Adipose tissue (tissue), 3 donors: ENCODE measurements around the gene TEX12. TPM values are rescaled to one million over a fixed set of nuclear protein-coding genes. Genes with fewer than 3 reads are reported as not detected.
"Not testable (repeated sequence)": the region's sequence is repeated elsewhere in the genome, so short reads cannot be mapped to it uniquely, and the experiment has no call there.

Experiments
- H3K27ac ChIP-seq: one replicate; pipeline ENCODE4 v1.5.1; 2013; ENCODE audit warnings: low read depth, low read length
- WGBS, 3 donors: extraction: QIAGEN DNeasy Blood & Tissue Kit; methylation state at CpG; one replicate each; pipeline ENCODE4 v1.1.7; 2013; 5-methylcytosine and 5-hydroxymethylcytosine counted together
- polyA plus RNA-seq, 3 donors: library from polyadenylated mRNA; stranded (reverse); fragments of 200-250 nt; gene quantifications; one replicate each; pipeline ENCODE4 v1.2.3, GENCODE V29; 2013
- donor health status: healthy with polysubstance abuse.
- donor health status: Bipolar disorder and iron deficiency.
- donor health status: healthy.

TEX12 gene
- polyA plus RNA-seq, 3 donors: not detected

- 79 to 100% (median 91%) methylated on average over 1 to 2 of the region's 2 CpGs for WGBS, 3 donors
- no peak overlapping the region for H3K27ac ChIP-seq
Measured at GRCh38 chr11:112196519-112197087, 29.4 kb downstream of the TEX12 start.

- H3K27ac ChIP-seq: not testable (repeated sequence)
- 73 to 88% (median 81%) methylated on average over 4 of the region's 4 CpGs for WGBS, 3 donors
Measured at GRCh38 chr11:112199101-112199500, 31.9 kb downstream of the TEX12 start.

- 25 to 50% (median 31%) methylated on average over 2 of the region's 2 CpGs for WGBS, 3 donors
- no peak overlapping the region for H3K27ac ChIP-seq
Measured at GRCh38 chr11:112200252-112200651, 33.1 kb downstream of the TEX12 start.

- WGBS, 3 donors: 93 to 97% (median 93%) methylated on average over 23 of the region's 23 CpGs
- H3K27ac ChIP-seq: no peak overlapping the region
Measured at GRCh38 chr11:112206071-112206470, 38.9 kb downstream of the TEX12 start.

GRCh38 chr11:112210890-112211289 is 43.7 kb downstream of the TEX12 start:
- WGBS, 3 donors: 65 to 88% (median 77%) methylated on average over 1 of the region's 1 CpG
- H3K27ac ChIP-seq: no peak overlapping the region

GRCh38 chr11:112211536-112211935 is 44.4 kb downstream of the TEX12 start:
- WGBS, 3 donors: 51 to 57% (median 52%) methylated on average over 2 of the region's 2 CpGs
- H3K27ac ChIP-seq: no peak overlapping the region

- no peak overlapping the region for H3K27ac ChIP-seq
- 93 to 99% (median 94%) methylated on average over 3 of the region's 3 CpGs for WGBS, 3 donors
Measured at GRCh38 chr11:112212290-112212689, 45.1 kb downstream of the TEX12 start.

GRCh38 chr11:112212710-112213109 is 45.5 kb downstream of the TEX12 start:
- H3K27ac ChIP-seq: no peak overlapping the region

- 80 to 83% (median 81%) methylated on average over 4 of the region's 4 CpGs for WGBS, 3 donors
- no peak overlapping the region for H3K27ac ChIP-seq
Measured at GRCh38 chr11:112213753-112214152, 46.6 kb downstream of the TEX12 start.

GRCh38 chr11:112215621-112216020 is 48.4 kb downstream of the TEX12 start:
- 90 to 93% (median 91%) methylated on average over 6 of the region's 6 CpGs for WGBS, 3 donors
- H3K27ac ChIP-seq: no peak overlapping the region

- WGBS, 3 donors: 74 to 100% (median 88%) methylated on average over 1 of the region's 1 CpG
- no peak overlapping the region for H3K27ac ChIP-seq
Measured at GRCh38 chr11:112216561-112217105, 49.5 kb downstream of the TEX12 start.

GRCh38 chr11:112219476-112220232 is 52.5 kb downstream of the TEX12 start:
- no peak overlapping the region for H3K27ac ChIP-seq
- WGBS, 3 donors: 31 to 33% (median 32%) methylated on average over 7 of the region's 7 CpGs

- no peak overlapping the region for H3K27ac ChIP-seq
- 32 to 67% (median 63%) methylated on average over 3 of the region's 3 CpGs for WGBS, 3 donors
Measured at GRCh38 chr11:112221274-112221835, 54.2 kb downstream of the TEX12 start.

Other genes starting within 250 kb of the TEX12 start
- 10 to 100 TPM in 1 of 3 donors, 1 to 10 TPM in 2; 2.7 to 22.0 (median 4.4) TPM for gene C11orf52, start 248.5 kb upstream of the TEX12 start, polyA plus RNA-seq
- 10 to 100 TPM in 2 of 3 donors, 1 to 10 TPM in 1; 4.9 to 45.3 (median 24.4) TPM for gene DIXDC1, start 230.0 kb upstream of the TEX12 start, polyA plus RNA-seq
- gene DLAT, start 142.0 kb upstream of the TEX12 start, polyA plus RNA-seq: 10 to 100 TPM; 12.4 to 67.8 (median 29.4) TPM
- gene PIH1D2, start 93.4 kb upstream of the TEX12 start, polyA plus RNA-seq: 1 to 10 TPM in 1 of 3 donors, under 1 TPM in 2; 0.76 to 1.3 (median 0.86) TPM
- gene NKAPD1, start 93.1 kb upstream of the TEX12 start, polyA plus RNA-seq: 10 to 100 TPM; 11.9 to 12.8 (median 11.9) TPM
- gene TIMM8B, start 80.6 kb upstream of the TEX12 start, polyA plus RNA-seq: 100 to 1,000 TPM in 2 of 3 donors, 10 to 100 TPM in 1; 45.3 to 118 (median 118) TPM
- 100 to 1,000 TPM in 2 of 3 donors, 10 to 100 TPM in 1; 62.5 to 170 (median 133) TPM for gene SDHD, start 80.5 kb upstream of the TEX12 start, polyA plus RNA-seq
- 10 to 100 TPM in 1 of 3 donors, 1 to 10 TPM in 2; 3.2 to 26.2 (median 5.5) TPM for gene IL18, start 3.3 kb upstream of the TEX12 start, polyA plus RNA-seq
- 1 to 10 TPM in 1 of 3 donors, under 1 TPM in 2; 0.77 to 5.2 (median 0.98) TPM for gene BCO2, start 8.1 kb downstream of the TEX12 start, polyA plus RNA-seq
- 10 to 100 TPM; 10.4 to 36.1 (median 25.6) TPM for gene PTS, start 59.1 kb downstream of the TEX12 start, polyA plus RNA-seq
- gene PLET1, start 93.5 kb downstream of the TEX12 start, polyA plus RNA-seq: not detected